ENCODE measurements around the gene OTUD7B. TPM values are rescaled to one million over a fixed set of nuclear protein-coding genes. Genes with fewer than 3 reads are reported as not detected.
A peak's percentile ranks its signal among the peaks of the same experiment; 100 is the strongest.

Gene OTUD7B
- total RNA-seq, 2 experiments from 2014 or later: 2.0 to 2.9 TPM

DNA sequence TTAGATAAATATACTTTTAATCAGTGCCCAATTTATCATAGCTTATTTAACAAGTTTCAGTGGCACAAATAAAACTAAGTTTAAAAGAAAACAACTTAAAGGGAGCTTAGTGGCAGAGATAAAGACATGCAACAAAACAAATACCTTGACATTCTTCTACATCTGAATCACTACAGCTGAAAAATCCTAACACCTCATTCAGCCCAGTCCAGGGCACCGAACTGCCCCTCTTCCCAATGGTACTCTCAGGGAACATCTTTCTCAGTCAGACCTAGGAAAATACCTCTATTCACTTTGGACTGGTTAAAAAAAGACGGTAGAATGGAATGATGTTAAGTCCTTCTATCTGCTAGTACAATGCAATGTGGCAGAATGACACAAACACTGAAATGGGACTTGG, 8.3 kb downstream of the OTUD7B start:
- Mint-ChIP-seq H3K9me3 (no peaks in the 10 kb centered on the region), H3K4me3 (no peak overlapping the region), H3K27me3 (no peaks in the 10 kb centered on the region), H3K4me1 (ENCODE audit: low read depth) (peaks cover 11% of the 10 kb centered on the region), H3K36me3 (ENCODE audit: low read depth) (peaks cover 9% of the 10 kb centered on the region), H3K27ac (no peak overlapping the region)
- H3K9me3 ChIP-seq (ENCODE audit: control insufficient read depth in 1 of 2, insufficient read depth in 1 of 2, low read length in 2 of 2): no peaks in the 10 kb centered on the region
- H3K27me3 ChIP-seq (ENCODE audit: control insufficient read depth in 1 of 2, insufficient read depth in 2 of 2, low read length in 2 of 2): no peaks in the 10 kb centered on the region
- no peak overlapping the region for H3K4me3 ChIP-seq (ENCODE audit: low read length)
- DNase-seq (no peak), ATAC-seq (ENCODE audit: poor library complexity) (no peak)
- intact Hi-C loops (cut with DNase I, micrococcal nuclease): no loop called here
- TF ChIP-seq, protein P1, sequence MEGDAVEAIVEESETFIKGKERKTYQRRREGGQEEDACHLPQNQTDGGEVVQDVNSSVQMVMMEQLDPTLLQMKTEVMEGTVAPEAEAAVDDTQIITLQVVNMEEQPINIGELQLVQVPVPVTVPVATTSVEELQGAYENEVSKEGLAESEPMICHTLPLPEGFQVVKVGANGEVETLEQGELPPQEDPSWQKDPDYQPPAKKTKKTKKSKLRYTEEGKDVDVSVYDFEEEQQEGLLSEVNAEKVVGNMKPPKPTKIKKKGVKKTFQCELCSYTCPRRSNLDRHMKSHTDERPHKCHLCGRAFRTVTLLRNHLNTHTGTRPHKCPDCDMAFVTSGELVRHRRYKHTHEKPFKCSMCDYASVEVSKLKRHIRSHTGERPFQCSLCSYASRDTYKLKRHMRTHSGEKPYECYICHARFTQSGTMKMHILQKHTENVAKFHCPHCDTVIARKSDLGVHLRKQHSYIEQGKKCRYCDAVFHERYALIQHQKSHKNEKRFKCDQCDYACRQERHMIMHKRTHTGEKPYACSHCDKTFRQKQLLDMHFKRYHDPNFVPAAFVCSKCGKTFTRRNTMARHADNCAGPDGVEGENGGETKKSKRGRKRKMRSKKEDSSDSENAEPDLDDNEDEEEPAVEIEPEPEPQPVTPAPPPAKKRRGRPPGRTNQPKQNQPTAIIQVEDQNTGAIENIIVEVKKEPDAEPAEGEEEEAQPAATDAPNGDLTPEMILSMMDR (IDR thresholded peaks at IDR 0.05): no peak
- no peak overlapping the region for H3K27ac ChIP-seq (ENCODE audit: low read depth in 1 of 2, low read length in 2 of 2)
- peaks cover 2% of the 10 kb centered on the region for H3K4me1 ChIP-seq (ENCODE audit: insufficient read depth, low read length)
- no peaks in the 10 kb centered on the region for H3K36me3 ChIP-seq (ENCODE audit: insufficient read depth, low read length)
- POLR2A ChIA-PET: no interaction called here
- CTCF ChIA-PET: no interaction called here

DNA sequence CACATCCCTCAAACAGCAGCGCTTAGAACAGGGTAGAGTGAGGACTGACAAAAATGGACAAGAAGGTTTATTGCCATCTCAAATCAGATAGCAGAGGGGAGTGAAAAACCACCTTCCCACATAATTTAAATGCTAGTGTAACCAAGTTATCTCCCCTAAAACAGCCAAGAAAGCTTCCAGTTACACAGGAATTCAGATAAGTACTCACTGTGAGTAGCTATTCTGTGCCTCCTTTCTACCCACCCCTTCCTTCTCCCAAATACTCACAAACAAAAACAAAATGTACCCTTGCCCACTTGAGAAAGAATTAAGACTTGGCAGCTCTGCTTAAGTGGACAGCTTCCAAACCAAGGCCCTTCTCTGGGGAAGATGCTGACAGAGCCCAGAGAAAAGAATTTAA, 9.1 kb downstream of the OTUD7B start:
- intact Hi-C loops (cut with DNase I, micrococcal nuclease): no loop called here
- no peaks in the 10 kb centered on the region for H3K9me3 ChIP-seq (ENCODE audit: control insufficient read depth in 1 of 2, insufficient read depth in 1 of 2, low read length in 2 of 2)
- H3K4me1 ChIP-seq (ENCODE audit: insufficient read depth, low read length): peaks cover 2% of the 10 kb centered on the region
- DNase-seq (no peak), ATAC-seq (ENCODE audit: poor library complexity) (no peak)
- CTCF ChIA-PET: no interaction called here
- no peak overlapping the region for H3K27ac ChIP-seq (ENCODE audit: low read depth in 1 of 2, low read length in 2 of 2)
- no peak overlapping the region for H3K27ac Mint-ChIP-seq
- H3K4me3 Mint-ChIP-seq: no peak overlapping the region
- H3K9me3 Mint-ChIP-seq: no peaks in the 10 kb centered on the region
- H3K4me3 ChIP-seq (ENCODE audit: low read length): no peak overlapping the region
- peaks cover 9% of the 10 kb centered on the region for H3K36me3 Mint-ChIP-seq (ENCODE audit: low read depth)
- no peaks in the 10 kb centered on the region for H3K27me3 ChIP-seq (ENCODE audit: control insufficient read depth in 1 of 2, insufficient read depth in 2 of 2, low read length in 2 of 2)
- no peaks in the 10 kb centered on the region for H3K36me3 ChIP-seq (ENCODE audit: insufficient read depth, low read length)
- H3K27me3 Mint-ChIP-seq: no peaks in the 10 kb centered on the region
- H3K4me1 Mint-ChIP-seq (ENCODE audit: low read depth): peaks cover 11% of the 10 kb centered on the region
- POLR2A ChIA-PET: interaction anchor here (0.9 kb wide), 1 partner anchor 9 kb away, joined by 3 read pairs; no protein-coding TSS in a partner anchor
- TF ChIP-seq, protein P1 (IDR thresholded peaks at IDR 0.05): no peak

DNA sequence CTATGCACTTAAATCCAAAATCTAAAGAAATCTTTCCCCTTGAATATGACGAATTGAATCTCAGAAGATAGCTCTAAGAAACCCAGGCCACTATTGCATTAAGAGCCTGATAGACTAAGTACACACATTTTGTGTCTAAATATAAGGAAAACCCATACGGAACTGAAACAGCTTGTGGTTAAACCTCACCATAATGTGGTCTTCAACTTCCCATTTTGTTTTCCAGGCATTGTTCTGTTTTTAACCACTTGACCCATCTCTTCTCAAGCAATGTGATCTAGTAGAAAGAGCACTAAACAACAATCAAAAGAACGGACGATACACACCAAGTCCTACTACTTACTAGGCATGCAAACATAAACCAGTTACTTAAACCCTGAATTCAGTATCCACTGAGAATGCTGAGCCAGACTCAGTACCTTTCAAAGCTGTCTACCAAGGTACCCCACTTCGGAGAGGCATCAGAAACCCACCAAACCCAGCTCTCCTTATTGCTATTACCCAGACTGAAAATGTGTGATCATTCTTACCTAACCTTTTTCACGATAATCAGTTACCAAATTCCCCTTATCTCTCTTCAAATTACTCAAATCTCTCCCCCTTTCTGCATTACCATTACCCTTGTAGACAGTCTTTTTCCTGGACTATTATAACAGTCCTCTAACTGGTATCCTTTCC, 12.8 kb downstream of the OTUD7B start:
- CTCF ChIA-PET: interaction anchor here (0.8 kb wide), 1 partner anchor 53 kb away, joined by 3 read pairs; no protein-coding TSS in a partner anchor
- no peaks in the 10 kb centered on the region for H3K36me3 Mint-ChIP-seq (ENCODE audit: low read depth)
- peak in 3 of 14 experiments; percentile 27 to 63 (median 53) for DNase-seq

More for the DNA sequence above, 12.8 kb downstream of the OTUD7B start:
- TF ChIP-seq, protein P1 (IDR thresholded peaks at IDR 0.05): no peak
- no peak overlapping the region for H3K4me3 ChIP-seq (ENCODE audit: low read length)
- ATAC-seq (ENCODE audit: poor library complexity): no peak
- H3K4me1 ChIP-seq (ENCODE audit: insufficient read depth, low read length): peaks cover 2% of the 10 kb centered on the region
- H3K9me3 Mint-ChIP-seq: no peaks in the 10 kb centered on the region
- no peaks in the 10 kb centered on the region for H3K27me3 Mint-ChIP-seq
- no peaks in the 10 kb centered on the region for H3K27me3 ChIP-seq (ENCODE audit: control insufficient read depth in 1 of 2, insufficient read depth in 2 of 2, low read length in 2 of 2)
- H3K36me3 ChIP-seq (ENCODE audit: insufficient read depth, low read length): no peaks in the 10 kb centered on the region
- POLR2A ChIA-PET: interaction anchor here (0.8 kb wide), 1 partner anchor 14 kb away, joined by 3 read pairs; no protein-coding TSS in a partner anchor
- H3K4me3 Mint-ChIP-seq: no peak overlapping the region
- H3K9me3 ChIP-seq (ENCODE audit: control insufficient read depth in 1 of 2, insufficient read depth in 1 of 2, low read length in 2 of 2): no peaks in the 10 kb centered on the region
- no peak overlapping the region for H3K27ac Mint-ChIP-seq
- no peak overlapping the region for H3K27ac ChIP-seq (ENCODE audit: low read depth in 1 of 2, low read length in 2 of 2)
- intact Hi-C loops (cut with DNase I, micrococcal nuclease): no loop called here
- H3K4me1 Mint-ChIP-seq (ENCODE audit: low read depth): peaks cover 11% of the 10 kb centered on the region
